Epithelial cell of esophagus (primary cell): ENCODE measurements around the gene UTRN.

Experiments used
- DNase-seq: peaks from one replicate; pipeline ENCODE4 v3.0.0; 2010; ENCODE audit warnings: low read depth
- H3K4me3 ChIP-seq: 2 replicates; pipeline ENCODE4 v1.5.1; 2011; ENCODE audit warnings: mild to moderate bottlenecking, low read length, control low read depth
- CTCF ChIP-seq: IDR thresholded peaks from 2 replicates; pipeline ENCODE4 v1.5.1; 2011; ENCODE audit warnings: low read depth, mild to moderate bottlenecking, low read length, control low read depth, inconsistent platforms; ENCODE audit not compliant: insufficient read depth; ENCODE audit errors: missing control alignments

UTRN gene

GRCh38 chr6:144252259-144252658, 32.9 kb upstream of the UTRN start:
- H3K4me3 ChIP-seq = no peak overlapping the region
- TF ChIP-seq CTCF = no peak
- peak; percentile 30 for DNase-seq

GRCh38 chr6:144259986-144260385, 25.1 kb upstream of the UTRN start:
- TF ChIP-seq CTCF = no peak
- no peak for DNase-seq
- H3K4me3 ChIP-seq = no peak overlapping the region

GRCh38 chr6:144262470-144263369, 22.4 kb upstream of the UTRN start:
- no peak for TF ChIP-seq CTCF
- no peak overlapping the region for H3K4me3 ChIP-seq
- DNase-seq = peak; percentile 8

GRCh38 chr6:144263786-144264185, 21.3 kb upstream of the UTRN start:
- no peak overlapping the region for H3K4me3 ChIP-seq
- no peak for TF ChIP-seq CTCF
- no peak for DNase-seq

GRCh38 chr6:144264270-144265060, 20.7 kb upstream of the UTRN start:
- TF ChIP-seq CTCF = no peak
- DNase-seq = peak; percentile 92
- H3K4me3 ChIP-seq = no peak overlapping the region

GRCh38 chr6:144265061-144265357, 20.1 kb upstream of the UTRN start:
- DNase-seq = no peak
- no peak overlapping the region for H3K4me3 ChIP-seq
- TF ChIP-seq CTCF = no peak

GRCh38 chr6:144265390-144265789, 19.7 kb upstream of the UTRN start:
- H3K4me3 ChIP-seq = no peak overlapping the region
- no peak for TF ChIP-seq CTCF
- DNase-seq = peak; percentile 77
